CD4-positive, alpha-beta T cell treated with Interleukin-15 for 1 hour (primary cell): ENCODE measurements around the gene TNFAIP1.

Experiments
- DNase-seq: peaks from one replicate; pipeline ENCODE4 v3.0.0-alpha.2; 2020

The TNFAIP1 gene

DNA sequence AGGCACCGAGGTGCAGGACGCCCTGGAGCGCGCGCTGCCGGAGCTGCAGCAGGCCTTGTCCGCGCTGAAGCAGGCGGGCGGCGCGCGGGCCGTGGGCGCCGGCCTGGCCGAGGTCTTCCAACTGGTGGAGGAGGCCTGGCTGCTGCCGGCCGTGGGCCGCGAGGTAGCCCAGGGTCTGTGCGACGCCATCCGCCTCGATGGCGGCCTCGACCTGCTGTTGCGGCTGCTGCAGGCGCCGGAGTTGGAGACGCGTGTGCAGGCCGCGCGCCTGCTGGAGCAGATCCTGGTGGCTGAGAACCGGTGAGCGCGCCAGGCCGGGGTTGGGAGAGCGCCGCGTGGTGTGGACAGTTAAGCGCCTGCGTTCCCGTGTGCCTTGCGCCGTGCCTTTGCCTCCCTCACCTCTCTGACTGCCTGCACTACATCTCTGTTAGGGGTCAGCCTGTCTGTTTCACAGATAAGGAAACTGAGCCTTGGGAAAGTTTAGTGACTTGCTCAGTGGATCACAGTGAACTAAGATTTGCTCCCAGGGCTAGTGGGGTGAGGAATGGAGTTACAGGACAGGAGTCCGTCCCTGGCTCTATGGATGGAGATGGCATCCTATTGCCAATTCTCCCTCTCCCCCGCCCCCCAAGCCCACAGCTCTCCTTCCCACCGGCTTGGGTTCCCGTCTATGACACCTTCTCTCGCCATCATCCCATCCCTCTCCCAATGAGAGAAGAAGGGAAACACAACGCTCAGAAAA is 36.8 kb downstream of the TNFAIP1 start:
- DNase-seq = no peak

DNA sequence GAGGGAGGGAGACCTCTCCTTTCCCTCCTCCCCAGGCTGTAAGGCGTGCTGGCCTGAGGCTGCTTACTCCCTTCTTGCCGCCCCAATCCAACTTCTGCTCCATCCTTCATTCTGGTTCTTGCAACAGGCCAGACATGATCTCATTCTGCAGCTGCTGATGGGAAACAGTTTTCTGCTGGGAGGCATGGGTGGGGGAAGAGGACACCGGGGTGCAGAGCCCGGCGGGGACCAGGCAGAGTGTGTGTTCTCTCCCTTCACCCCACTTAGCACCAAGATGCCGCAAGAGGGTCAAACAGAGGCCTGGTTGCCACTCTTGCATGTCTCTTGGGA is 37.3 kb downstream of the TNFAIP1 start:
- no peak for DNase-seq

DNA sequence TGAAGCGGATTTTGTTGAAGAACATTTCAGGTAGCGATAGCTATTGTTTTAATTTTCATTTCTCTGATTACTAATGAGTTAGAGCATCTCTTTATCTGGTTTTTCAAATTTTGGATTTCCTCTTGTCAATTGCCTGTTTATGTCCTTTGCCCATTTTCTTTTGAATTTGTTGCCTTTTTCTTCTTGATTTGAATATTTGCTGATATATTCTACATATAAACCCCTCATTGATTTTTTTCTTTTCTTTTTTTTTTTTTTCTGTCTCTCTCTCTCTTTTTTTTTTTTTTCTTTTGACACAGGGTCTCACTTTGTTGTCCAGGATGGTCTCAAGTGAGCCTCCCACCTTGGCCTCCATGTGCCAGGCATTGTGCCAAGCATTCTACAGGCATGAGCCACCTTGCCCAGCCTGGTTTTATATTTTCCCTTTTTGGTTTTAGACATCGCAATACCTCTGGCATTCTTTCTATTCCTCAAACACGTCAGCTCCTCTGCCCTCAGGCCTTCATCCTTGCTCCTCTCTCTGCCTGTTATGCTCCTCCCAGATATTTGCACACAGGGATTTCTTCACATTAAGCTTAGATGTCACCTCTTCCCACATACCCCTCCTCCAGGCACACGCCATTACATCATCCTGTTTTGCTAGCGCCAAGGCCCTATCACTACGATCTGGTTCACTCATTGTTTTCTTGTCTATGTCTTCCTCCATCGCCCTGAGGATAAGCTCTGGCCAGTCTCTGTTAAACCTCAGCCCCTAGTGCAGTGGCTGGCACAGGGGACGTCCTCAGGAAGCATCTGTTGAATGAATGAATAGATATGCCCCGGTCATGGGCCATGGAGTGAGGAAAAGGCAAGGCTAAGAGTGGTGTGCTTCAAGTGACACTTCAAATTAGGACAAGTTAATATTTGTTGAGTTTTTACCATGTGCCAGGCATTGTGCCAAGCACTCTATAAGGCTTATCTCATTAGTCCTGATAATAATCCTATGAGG is 44.5 kb downstream of the TNFAIP1 start:
- DNase-seq = no peak

GRCh38 chr17:28381141-28381825 is 45.7 kb downstream of the TNFAIP1 start:
- no peak for DNase-seq

GRCh38 chr17:28384281-28385036 is 48.9 kb downstream of the TNFAIP1 start:
- DNase-seq = peak; percentile 49

DNA sequence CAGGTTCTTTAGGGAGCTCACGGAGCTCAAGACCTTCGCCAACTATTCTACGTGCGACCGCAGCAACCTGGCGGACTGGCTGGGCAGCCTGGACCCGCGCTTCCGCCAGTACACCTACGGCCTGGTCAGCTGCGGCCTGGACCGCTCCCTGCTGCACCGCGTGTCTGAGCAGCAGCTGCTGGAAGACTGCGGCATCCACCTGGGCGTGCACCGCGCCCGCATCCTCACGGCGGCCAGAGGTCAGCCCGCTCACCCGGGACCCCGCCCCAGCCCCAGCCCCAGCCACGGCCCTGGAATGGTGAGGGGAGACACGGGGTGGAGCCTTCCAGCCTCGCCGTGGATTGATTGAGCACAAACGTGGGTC is 49.5 kb downstream of the TNFAIP1 start:
- no peak for DNase-seq

DNA sequence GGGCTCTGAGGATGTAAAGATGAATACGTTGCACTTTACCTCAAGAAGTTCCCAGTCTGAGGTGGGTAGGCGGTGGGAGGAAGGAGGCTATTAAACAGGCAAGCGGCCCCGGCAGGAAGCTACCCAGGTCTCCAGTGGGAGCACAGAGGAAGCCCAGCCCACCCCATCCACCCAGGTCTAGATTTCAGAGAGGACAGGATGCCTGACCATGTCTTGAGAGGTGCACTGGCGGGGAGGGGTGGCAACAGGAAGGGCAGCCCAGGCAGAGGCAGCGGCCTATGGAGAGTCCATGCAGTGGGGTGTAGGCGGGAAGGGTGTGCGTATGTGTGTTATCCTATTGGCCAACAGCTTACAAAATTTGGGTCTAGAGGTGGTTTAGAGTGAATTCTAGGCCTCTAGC is 49.8 kb downstream of the TNFAIP1 start:
- no peak for DNase-seq

GRCh38 chr17:28386391-28386790 is 50.8 kb downstream of the TNFAIP1 start:
- DNase-seq = no peak

DNA sequence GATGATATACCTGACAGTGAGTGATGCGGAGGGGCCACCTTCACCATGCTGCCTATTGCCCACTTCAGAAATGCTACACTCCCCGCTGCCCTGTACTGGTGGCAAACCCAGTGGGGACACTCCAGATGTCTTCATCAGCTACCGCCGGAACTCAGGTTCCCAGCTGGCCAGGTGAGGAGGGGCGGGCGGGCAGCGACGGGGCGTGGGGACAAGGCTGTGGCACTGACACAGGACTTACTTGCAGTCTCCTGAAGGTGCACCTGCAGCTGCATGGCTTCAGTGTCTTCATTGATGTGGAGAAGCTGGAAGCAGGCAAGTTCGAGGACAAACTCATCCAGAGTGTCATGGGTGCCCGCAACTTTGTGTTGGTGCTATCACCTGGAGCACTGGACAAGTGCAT is 52.5 kb downstream of the TNFAIP1 start:
- no peak for DNase-seq

- no peak for DNase-seq
These were observed 54.6 kb downstream of the TNFAIP1 start for GRCh38 chr17:28390141-28390540.

- DNase-seq = no peak
These were observed 55.0 kb downstream of the TNFAIP1 start for GRCh38 chr17:28390563-28390962.

DNA sequence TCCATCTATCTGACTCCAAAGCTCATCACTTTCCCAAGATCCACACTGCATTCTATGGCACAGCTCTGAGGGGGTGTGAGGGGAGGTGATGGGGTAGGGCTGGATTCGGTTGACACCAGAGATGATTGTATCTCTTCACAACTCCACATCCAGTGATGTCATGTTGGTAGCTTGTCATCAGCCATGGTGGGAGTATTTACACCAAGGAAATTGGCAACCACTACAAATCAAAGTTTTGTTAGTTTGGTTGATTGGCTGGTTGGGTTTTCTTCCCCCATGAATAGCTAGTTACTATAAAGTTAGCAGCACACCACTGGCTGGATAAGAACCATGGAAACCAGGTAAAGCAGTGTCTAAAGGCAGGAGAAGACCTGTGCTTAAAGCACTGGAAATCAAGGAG is 55.4 kb downstream of the TNFAIP1 start:
- no peak for DNase-seq

DNA sequence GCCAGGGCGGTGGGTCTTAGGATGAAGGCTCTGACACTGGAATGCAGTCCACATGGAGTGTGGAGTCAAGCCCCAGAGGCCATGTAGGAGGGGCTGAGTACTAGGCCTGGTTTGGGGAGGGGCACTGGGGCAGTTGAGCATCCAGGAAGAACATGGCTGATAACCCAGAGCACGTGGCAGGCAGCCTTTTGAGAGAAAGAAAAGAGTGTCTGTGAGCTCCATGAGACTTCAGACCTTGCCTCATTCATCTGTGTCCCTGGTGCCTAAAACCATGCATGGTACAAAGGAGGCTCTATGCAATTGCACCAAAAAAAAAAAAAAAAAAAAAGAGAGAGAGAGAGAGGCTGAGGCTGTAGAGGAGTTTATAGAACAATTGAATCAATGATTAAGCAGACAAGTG is 55.8 kb downstream of the TNFAIP1 start:
- no peak for DNase-seq

DNA sequence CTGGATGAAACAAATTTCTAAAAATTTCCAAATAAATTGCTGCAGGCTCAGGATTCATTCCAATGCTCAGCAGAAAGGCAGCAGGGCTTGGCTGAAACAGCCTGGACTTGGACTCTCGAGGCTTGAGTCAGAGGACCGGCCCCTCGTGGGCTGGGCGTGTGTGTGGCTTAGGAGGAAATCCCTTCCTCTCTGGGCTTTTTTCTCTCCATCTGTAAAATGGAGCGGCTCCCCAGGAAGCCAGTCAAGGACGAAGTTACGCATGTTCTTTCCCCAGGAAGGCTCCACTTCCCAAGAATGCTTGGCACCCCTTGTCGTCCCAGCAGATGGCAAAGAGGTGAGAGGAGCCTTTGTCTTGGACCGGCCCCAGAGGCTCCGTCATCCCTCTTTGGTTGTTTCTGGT is 56.9 kb downstream of the TNFAIP1 start:
- DNase-seq = no peak

GRCh38 chr17:28394337-28395116 is 59.0 kb downstream of the TNFAIP1 start:
- no peak for DNase-seq

GRCh38 chr17:28395426-28395825 is 59.9 kb downstream of the TNFAIP1 start:
- no peak for DNase-seq

- no peak for DNase-seq
These were observed 60.4 kb downstream of the TNFAIP1 start for GRCh38 chr17:28395968-28396367.
